Naive B cell (primary cell): Measurements from ENCODE around the gene TESMIN. TPM values are rescaled to one million over a fixed set of nuclear protein-coding genes. Genes with fewer than 3 reads are reported as not detected.

ENCODE experiments used
- ATAC-seq, 2 donors: fragments of 150-1000 bp; cut with Tn5 transposase; 2 replicates each; pipeline ENCODE4 v1.10.0; 2021; ENCODE audit warnings: low read depth in 2 of 2, mild to moderate bottlenecking in 2 of 2, moderate library complexity in 2 of 2
- DNase-seq: peaks from one replicate; pipeline ENCODE4 v3.0.0; 2022
- H3K27ac Mint-ChIP-seq, 6 donors: one replicate each; pipeline ENCODE4 v1.8.0; 2020 to 2022; ENCODE audit warnings: mild to moderate bottlenecking in 6 of 6, mixed read lengths in 6 of 6, moderate library complexity in 5 of 6, inconsistent platforms in 2 of 6
- H3K27me3 Mint-ChIP-seq, 3 donors: one replicate each; pipeline ENCODE4 v1.8.0; 2021 to 2022; ENCODE audit warnings: mixed read lengths in 3 of 3, mild to moderate bottlenecking in 1 of 3
- H3K36me3 Mint-ChIP-seq, 2 donors: one replicate each; pipeline ENCODE4 v1.8.0; 2020 to 2022; ENCODE audit warnings: mixed read lengths in 2 of 2, inconsistent platforms in 1 of 2, mild to moderate bottlenecking in 1 of 2
- H3K4me1 Mint-ChIP-seq, 3 donors: one replicate each; pipeline ENCODE4 v1.8.0; 2020 to 2022; ENCODE audit warnings: mixed read lengths in 3 of 3, inconsistent platforms in 1 of 3, mild to moderate bottlenecking in 1 of 3, moderate library complexity in 1 of 3
- H3K4me3 Mint-ChIP-seq, 8 donors: one replicate each; pipeline ENCODE4 v1.8.0; 2020 to 2022; ENCODE audit warnings: mild to moderate bottlenecking in 8 of 8, mixed read lengths in 8 of 8, moderate library complexity in 8 of 8, inconsistent platforms in 2 of 8
- H3K9me3 Mint-ChIP-seq, 7 donors: one replicate each; pipeline ENCODE4 v1.8.0; 2020 to 2022; ENCODE audit warnings: mixed read lengths in 7 of 7, mild to moderate bottlenecking in 5 of 7, inconsistent platforms in 2 of 7, moderate library complexity in 1 of 7
- polyA plus RNA-seq, 6 donors: library from polyadenylated mRNA; unstranded; fragments of 300-500 nt; fragmentation: Illumina TruSeq; gene quantifications; one replicate each; pipeline ENCODE4 v1.2.3, GENCODE V29; 2021; ENCODE audit warnings: low read depth in 6 of 6

Gene TESMIN
- polyA plus RNA-seq, 6 donors from 2014 or later: 0.61 to 2.5 (median 1.7) TPM; not detected in 1

DNA sequence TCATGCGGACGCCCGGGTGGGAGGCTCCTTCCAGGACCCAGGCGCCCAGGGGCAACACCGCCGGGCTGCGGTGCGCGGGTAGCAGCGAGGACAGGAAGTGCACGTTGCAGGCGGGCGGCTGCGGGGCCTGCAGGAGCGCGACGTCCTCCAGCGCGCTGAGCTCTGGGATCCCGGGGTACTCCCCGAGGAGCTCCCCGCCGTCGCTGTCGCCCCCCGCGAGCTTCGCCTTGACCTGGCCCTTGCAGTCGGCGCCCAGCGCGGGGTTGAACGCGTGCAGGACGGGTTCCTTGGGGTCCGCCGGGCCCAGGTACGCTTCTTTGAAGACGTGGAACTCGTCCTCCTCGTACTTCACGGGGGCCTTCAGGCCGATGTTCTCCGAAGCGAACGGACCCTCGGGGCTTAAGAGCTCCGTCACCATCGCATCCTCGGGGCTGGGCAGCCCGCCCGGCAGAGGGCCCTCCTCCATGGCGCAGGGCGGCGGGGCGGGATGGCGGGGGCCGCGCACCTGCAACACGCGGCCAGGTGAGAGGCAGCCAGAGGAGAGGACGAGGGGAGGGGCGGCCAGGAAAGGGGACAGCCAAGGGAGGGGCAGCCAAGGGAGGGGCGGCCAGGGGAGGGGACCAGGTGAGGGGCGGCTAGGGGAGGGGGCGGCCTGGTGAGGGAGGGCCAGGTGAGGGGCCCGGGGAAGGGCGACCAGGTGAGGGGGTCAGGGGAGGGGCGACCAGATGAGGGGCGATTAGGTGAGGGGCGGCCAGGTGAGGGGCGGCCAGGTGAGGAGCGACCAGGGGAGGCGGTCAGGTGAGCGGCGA, 921 bp downstream of the TESMIN start:
- peaks cover 0 to 2% (median 0%) of the 10 kb centered on the region in 7 donors for H3K9me3 Mint-ChIP-seq
- H3K36me3 Mint-ChIP-seq: peaks cover 0 to 6% of the 10 kb centered on the region in 2 donors
- no peaks in the 10 kb centered on the region for H3K27me3 Mint-ChIP-seq
- peaks cover 8 to 16% (median 14%) of the 10 kb centered on the region in 3 donors for H3K4me1 Mint-ChIP-seq
- peak overlapping the region in 1 of 6 donors; percentile 88 for H3K27ac Mint-ChIP-seq
- H3K4me3 Mint-ChIP-seq: peak overlapping the region; percentile 55 to 86 (median 66)
- ATAC-seq (peak in 1 of 2 donors; percentile 20), DNase-seq (peak; percentile 21)

DNA sequence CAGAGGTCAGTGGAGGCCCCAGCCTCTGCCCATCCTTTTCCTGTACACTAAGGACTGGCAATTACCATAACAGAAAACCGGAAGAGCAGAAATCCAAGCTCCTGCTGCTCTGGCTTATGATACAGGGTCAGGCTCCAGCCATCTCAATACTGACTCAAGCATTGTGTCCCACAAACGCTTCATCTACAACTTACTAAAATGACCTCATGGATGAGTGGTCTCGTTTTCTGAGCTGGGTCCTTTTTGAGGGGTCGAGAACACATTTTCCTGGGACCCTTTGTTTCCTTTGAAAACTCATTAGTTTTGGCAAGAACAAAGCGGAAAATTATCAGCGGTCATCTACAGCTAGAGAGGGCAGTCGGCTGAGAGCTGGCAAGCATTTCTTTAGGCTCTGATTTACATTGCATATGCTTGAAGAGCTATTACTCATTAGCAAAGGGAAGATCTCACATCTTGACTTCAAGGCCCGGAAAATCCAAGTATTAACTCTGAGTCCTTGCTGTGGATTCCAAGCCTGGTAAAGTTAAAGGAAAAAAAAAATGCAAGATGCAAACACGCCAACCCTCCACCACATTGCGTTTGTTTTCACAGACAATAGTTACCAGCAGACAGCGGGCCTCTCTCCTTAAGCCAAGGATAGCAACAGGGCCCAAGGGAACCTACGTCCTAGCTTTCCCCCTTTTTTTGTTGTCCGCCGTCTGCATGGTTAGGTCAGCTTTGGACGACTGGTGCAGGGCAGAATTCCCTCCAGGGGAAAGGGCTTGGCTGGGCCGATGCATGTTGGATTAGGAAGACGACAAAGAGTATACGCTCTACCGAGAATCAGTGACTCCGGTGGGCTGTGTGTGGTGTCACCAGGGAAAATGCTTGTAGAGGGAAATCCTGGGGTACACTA, 1.8 kb downstream of the TESMIN start:
- DNase-seq (no peak), ATAC-seq (no peak)
- peaks cover 0 to 6% of the 10 kb centered on the region in 2 donors for H3K36me3 Mint-ChIP-seq
- H3K9me3 Mint-ChIP-seq: peaks cover 0 to 2% (median 0%) of the 10 kb centered on the region in 7 donors
- H3K27ac Mint-ChIP-seq: peak overlapping the region in 2 of 6 donors; percentile 66 to 88
- peak overlapping the region; percentile 58 to 86 (median 73) for H3K4me3 Mint-ChIP-seq
- H3K27me3 Mint-ChIP-seq: no peaks in the 10 kb centered on the region
- peaks cover 8 to 16% (median 14%) of the 10 kb centered on the region in 3 donors for H3K4me1 Mint-ChIP-seq

DNA sequence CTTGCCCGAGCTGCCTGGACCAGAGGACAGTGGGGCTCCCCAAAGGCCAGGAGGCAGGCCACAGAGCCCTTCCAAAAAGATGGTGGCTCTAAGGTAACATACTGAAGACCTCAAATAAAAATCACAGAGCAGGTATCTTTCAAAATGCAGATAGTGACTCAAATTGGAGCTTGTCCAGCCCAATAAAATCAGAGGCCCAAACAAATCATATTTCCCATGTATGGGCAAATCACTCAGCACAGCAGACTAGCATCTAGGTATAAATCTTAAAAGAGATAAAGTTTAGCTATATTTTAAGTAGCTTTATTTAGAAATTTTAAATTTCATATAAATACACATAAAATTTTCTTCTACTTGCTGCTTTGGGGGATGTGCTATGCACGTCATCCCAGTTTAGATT, 3.3 kb downstream of the TESMIN start:
- peaks cover 8 to 16% (median 8%) of the 10 kb centered on the region in 3 donors for H3K4me1 Mint-ChIP-seq
- peaks cover 0 to 6% of the 10 kb centered on the region in 2 donors for H3K36me3 Mint-ChIP-seq
- no peaks in the 10 kb centered on the region for H3K9me3 Mint-ChIP-seq
- no peak overlapping the region for H3K4me3 Mint-ChIP-seq
- ATAC-seq (no peak), DNase-seq (no peak)
- H3K27me3 Mint-ChIP-seq: no peaks in the 10 kb centered on the region
- no peak overlapping the region for H3K27ac Mint-ChIP-seq

DNA sequence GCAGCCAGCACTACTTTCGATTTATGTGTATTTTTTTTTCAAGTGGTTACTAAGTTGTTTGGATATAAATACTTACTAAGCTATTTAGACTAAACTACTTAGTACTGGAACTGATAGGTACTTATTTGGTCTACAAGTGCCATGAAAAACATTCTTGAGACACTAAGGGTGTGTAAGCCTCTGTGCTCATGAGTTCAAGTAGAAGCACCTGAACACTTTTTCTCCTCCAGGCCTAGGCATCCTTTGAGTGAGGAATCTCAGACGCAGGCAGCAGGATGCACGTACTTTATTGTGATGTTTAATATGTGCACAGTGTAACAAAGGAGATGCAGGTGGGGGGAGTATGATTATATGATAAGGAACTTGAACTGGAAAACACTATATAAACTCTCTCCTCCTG, 7.8 kb downstream of the TESMIN start:
- DNase-seq: no peak
- Mint-ChIP-seq H3K27me3 (no peaks in the 10 kb centered on the region), H3K27ac (no peak overlapping the region), H3K4me1 (no peaks in the 10 kb centered on the region), H3K9me3 (no peaks in the 10 kb centered on the region), H3K4me3 (no peak overlapping the region), H3K36me3 (peaks cover 0 to 6% of the 10 kb centered on the region in 2 donors)
- ATAC-seq: no peak

DNA sequence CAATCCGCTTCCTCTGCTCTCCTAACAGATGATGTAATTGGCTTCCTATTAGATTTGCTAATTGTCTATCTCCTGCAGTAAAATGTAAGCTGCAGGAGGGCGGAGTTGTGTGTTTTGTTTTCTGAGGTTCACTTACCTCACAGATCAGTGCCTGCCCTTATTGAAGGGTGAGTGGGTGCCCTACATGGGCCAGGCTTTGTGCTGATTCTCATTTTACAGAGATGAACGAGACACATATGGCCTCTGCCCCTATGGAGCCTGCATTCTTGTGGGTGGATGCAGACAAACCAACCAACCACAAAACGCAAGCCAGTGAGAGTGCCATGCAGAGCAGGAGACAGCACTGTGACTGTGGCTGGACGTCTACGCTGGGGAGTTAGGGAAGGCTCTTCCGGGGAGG, 9.9 kb downstream of the TESMIN start:
- no peak for DNase-seq
- H3K4me3 Mint-ChIP-seq: no peak overlapping the region
- H3K27me3 Mint-ChIP-seq: no peaks in the 10 kb centered on the region
- H3K27ac Mint-ChIP-seq: no peak overlapping the region
- ATAC-seq: no peak
- H3K9me3 Mint-ChIP-seq: no peaks in the 10 kb centered on the region
- H3K36me3 Mint-ChIP-seq: peaks cover 0 to 6% of the 10 kb centered on the region in 2 donors
- no peaks in the 10 kb centered on the region for H3K4me1 Mint-ChIP-seq

DNA sequence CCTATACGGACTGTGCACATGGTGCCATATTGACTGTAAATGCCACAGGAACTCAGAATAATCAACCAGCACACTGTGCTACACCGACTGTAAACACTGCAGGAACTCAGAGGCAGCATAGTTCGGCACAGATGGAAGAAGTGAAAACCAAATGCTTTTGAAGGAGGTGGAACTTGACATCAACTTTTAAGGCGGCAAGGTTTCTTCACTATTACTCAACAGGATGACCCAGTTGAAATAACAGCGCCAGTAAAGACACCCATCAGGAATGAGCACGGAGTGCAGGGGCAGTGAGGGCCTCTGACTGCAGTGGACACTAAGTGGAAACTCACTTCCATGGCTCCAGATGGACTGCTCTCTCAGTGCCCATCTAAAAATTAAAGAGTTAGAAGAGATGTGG, 15.7 kb downstream of the TESMIN start:
- Mint-ChIP-seq H3K27me3 (no peaks in the 10 kb centered on the region), H3K9me3 (no peaks in the 10 kb centered on the region), H3K27ac (peak overlapping the region in 1 of 6 donors; percentile 74), H3K4me3 (no peak overlapping the region), H3K4me1 (no peaks in the 10 kb centered on the region), H3K36me3 (no peaks in the 10 kb centered on the region)
- ATAC-seq (no peak), DNase-seq (no peak)

DNA sequence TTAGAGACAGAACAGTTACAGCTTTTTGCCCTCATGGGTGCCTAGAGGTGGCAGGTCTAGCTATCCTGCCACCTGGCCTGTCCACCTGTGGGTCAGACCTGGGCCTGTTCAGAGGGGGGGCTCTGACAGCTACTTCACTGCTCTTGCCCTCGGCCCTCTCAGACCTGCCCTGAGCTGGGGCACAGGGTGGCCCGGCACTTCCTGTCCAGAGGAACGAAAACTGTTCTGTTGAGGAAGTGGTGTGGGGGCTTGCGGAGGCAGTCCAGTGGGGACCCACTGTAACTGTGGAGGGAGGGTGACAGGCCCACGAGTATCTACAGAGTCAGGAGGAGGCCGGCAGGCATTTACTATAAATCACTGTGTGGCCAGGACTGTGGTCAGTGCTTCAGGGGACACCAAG, 16.2 kb downstream of the TESMIN start:
- Mint-ChIP-seq H3K36me3 (no peaks in the 10 kb centered on the region), H3K27ac (peak overlapping the region in 1 of 6 donors; percentile 84), H3K4me3 (no peak overlapping the region), H3K27me3 (no peaks in the 10 kb centered on the region), H3K4me1 (no peaks in the 10 kb centered on the region), H3K9me3 (no peaks in the 10 kb centered on the region)
- ATAC-seq: no peak
- no peak for DNase-seq

DNA sequence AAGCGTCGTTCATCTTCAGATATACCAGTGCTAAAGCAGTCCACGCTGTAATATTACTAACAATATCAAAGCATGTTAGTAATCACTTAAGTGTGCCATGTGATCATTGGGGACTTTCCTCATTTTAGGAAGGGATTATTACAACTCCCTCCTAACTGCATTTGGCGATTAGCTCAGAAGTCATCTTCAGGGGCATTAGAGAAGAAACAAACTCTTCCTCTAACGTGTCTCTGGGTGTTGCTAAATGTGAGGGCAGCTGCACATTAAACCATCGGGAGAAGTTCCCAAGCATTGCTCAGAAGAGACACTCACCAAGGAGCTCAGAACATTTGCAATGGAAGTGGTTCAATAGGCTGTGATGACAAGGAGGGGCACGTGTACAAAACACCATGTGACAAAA, 17.2 kb downstream of the TESMIN start:
- Mint-ChIP-seq H3K4me1 (no peaks in the 10 kb centered on the region), H3K9me3 (no peaks in the 10 kb centered on the region), H3K27me3 (no peaks in the 10 kb centered on the region), H3K4me3 (no peak overlapping the region), H3K27ac (peak overlapping the region in 1 of 6 donors; percentile 32), H3K36me3 (no peaks in the 10 kb centered on the region)
- ATAC-seq (no peak), DNase-seq (no peak)

DNA sequence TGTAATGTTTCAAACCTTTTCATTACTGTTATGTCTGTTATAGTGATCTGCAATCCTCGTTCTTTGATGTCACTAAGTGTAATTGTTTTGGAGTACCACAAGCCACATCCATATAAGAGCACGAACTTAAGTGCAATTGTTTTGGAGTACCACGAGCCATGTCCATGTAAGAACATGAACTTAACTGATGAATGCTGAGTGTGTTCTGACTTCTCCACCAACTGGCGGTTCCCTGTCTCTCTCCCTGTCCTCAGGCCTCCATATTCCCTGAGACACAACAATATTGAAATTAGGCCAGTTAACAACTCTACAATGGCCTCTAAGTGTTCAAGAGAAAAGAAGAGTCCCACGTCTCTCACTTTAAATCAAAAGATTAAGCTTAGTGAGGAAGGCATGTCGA, 23.5 kb downstream of the TESMIN start:
- H3K4me3 Mint-ChIP-seq: no peak overlapping the region
- no peak overlapping the region for H3K27ac Mint-ChIP-seq
- no peaks in the 10 kb centered on the region for H3K36me3 Mint-ChIP-seq
- H3K27me3 Mint-ChIP-seq: peaks cover 0 to 6% (median 0%) of the 10 kb centered on the region in 3 donors
- H3K4me1 Mint-ChIP-seq: no peaks in the 10 kb centered on the region
- ATAC-seq: no peak
- DNase-seq: no peak
- no peaks in the 10 kb centered on the region for H3K9me3 Mint-ChIP-seq

DNA sequence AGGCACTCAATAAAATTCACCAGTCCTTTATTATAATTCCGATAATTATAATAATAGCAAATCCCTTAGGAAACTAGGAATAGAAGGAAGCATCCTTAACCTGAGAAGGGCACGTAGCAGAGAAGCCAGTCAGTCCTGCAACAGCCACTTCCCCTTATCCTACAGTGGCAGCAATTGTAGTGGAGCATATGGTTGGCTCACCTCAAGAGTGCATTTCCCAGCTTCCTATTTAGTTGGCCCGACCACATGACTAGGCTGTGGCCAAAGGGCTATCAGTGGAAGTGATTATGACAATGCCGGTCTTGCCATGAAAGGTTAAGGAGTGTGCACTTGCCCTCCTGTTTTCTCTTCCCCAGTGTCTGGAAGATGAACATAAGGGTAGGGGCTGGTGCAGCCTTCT, 27.0 kb downstream of the TESMIN start:
- Mint-ChIP-seq H3K4me1 (no peaks in the 10 kb centered on the region), H3K4me3 (no peak overlapping the region), H3K27ac (no peak overlapping the region), H3K27me3 (peaks cover 7 to 13% (median 11%) of the 10 kb centered on the region in 3 donors), H3K9me3 (peaks cover 6 to 19% (median 12%) of the 10 kb centered on the region in 7 donors), H3K36me3 (peaks cover 6 to 25% of the 10 kb centered on the region in 2 donors)
- DNase-seq: no peak
- no peak for ATAC-seq

DNA sequence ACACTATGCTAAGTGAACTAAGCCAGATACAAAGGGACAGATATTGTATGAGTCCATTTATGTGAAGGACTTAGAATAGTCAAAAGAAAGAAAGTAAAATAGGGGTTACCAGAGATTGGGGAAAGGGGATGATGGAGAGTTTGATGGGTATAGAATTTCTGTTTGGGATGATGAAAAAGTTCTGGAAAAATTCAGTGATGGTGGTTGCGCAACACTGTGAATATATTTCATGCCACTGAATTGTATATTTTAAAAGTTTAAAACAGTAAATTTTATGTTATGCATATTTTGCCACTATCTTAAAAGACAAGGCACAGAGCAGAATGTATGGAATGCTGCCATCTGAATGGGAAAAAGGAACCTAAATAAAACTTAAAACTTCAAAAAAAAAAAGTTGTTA, 29.2 kb downstream of the TESMIN start:
- H3K9me3 Mint-ChIP-seq: peaks cover 9 to 26% (median 20%) of the 10 kb centered on the region in 7 donors
- H3K4me1 Mint-ChIP-seq: no peaks in the 10 kb centered on the region
- peaks cover 12 to 22% (median 18%) of the 10 kb centered on the region in 3 donors for H3K27me3 Mint-ChIP-seq
- H3K4me3 Mint-ChIP-seq: peak overlapping the region in 1 of 8 donors; percentile 74
- ATAC-seq (no peak), DNase-seq (no peak)
- peaks cover 6 to 37% of the 10 kb centered on the region in 2 donors for H3K36me3 Mint-ChIP-seq
- H3K27ac Mint-ChIP-seq: no peak overlapping the region

DNA sequence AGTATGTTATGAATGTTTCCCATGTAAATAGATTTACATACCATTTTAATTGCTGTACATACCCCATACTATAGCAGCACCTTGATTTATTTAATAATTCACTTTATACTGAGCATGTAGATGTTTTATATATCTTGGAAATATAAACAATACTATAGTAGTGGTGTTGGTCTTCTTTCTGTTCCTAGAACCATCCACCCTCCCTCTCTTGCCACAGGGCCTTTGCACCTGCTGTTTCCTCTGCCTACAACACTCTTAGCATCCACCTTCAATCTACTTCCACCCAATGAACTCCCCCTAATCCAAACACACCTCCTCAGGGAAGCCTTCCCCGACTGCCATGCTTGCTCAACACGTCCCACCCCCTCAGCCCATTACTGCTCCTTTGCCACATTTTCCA, 30.2 kb downstream of the TESMIN start:
- peaks cover 9 to 26% (median 20%) of the 10 kb centered on the region in 7 donors for H3K9me3 Mint-ChIP-seq
- no peak overlapping the region for H3K4me3 Mint-ChIP-seq
- H3K4me1 Mint-ChIP-seq: no peaks in the 10 kb centered on the region
- peaks cover 12 to 24% (median 19%) of the 10 kb centered on the region in 3 donors for H3K27me3 Mint-ChIP-seq
- DNase-seq (no peak), ATAC-seq (no peak)
- no peak overlapping the region for H3K27ac Mint-ChIP-seq
- H3K36me3 Mint-ChIP-seq: peaks cover 6 to 39% of the 10 kb centered on the region in 2 donors

DNA sequence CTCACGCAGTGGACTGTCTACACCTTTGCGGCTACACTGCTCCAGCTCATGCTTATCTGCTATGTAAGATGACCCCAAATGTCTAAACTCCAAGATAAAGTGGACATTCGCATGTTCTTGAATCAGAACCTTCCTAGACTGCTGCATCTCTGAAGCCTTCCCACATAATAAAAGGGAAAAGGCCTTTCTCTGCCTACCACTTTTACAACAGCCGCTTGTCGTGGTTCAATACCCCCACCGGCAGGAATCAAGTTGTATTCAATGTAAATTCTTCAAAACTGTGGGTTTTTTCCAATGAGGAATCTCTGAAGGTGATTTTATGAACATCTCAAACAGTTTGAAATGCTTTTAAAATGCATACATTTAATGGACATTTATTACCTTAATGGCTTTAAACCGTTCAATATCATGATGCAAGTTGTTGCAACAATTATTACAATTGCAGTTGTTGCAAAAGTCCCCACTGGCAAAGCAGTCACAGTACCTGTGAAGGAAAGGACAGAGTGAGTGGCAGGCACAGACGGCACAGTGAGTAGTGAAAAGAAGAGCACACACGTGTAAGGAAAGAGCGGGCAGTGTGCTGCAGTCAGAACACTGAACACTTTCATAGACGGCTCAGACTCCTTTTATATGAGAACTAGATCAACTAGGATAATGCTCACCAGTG, 35.7 kb downstream of the TESMIN start:
- Mint-ChIP-seq H3K4me1 (no peaks in the 10 kb centered on the region), H3K4me3 (no peak overlapping the region), H3K36me3 (peaks cover 6 to 27% of the 10 kb centered on the region in 2 donors), H3K27ac (no peak overlapping the region), H3K27me3 (peaks cover 13 to 16% (median 14%) of the 10 kb centered on the region in 3 donors), H3K9me3 (peaks cover 9 to 20% (median 18%) of the 10 kb centered on the region in 7 donors)
- DNase-seq (no peak), ATAC-seq (no peak)
